ENCODE data around the gene FRAS1. TPM values are rescaled to one million over a fixed set of nuclear protein-coding genes. Genes with fewer than 3 reads are reported as not detected.

FRAS1 gene
- total RNA-seq, 1 experiment from 2014 or later: 0.23 TPM

DNA sequence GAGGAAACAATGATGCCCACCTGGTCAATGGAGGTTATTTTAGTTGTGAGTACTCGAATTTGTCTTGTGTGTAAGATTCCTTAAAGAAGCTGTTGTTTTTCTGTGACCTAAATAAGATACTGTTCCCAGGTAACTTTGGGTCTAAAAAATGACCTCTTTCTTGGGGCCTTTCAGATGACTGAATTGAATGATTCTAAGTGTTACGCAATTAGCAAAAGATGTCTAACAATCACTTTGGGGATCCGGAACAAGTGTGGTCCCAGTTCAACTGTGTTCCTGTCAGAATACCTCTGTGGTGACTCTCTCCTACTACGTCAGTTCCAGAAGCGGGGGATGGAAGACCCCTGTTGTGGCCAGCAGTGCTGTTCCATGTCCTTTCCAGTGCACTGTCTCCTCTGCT, 99.4 kb downstream of the FRAS1 start:
- Histone ChIP-seq H3K4me3 (ENCODE audit: low read depth in 2 of 2, low read length in 2 of 2) (no peak overlapping the region), H3K36me3 (ENCODE audit: control insufficient read depth, insufficient read depth, low read length) (no peaks in the 10 kb centered on the region), H3K27ac (ENCODE audit: low read length) (no peak overlapping the region), H3K4me1 (ENCODE audit: control insufficient read depth, insufficient read depth, low read length) (no peaks in the 10 kb centered on the region), H3K27me3 (ENCODE audit: control insufficient read depth, insufficient read depth, low read length) (0 out of 2 replicates have a peak, but pooled peaks cover 2% of the 10 kb centered on the region), H3K9me3 (ENCODE audit: control insufficient read depth, insufficient read depth, low read depth, low read length) (no peaks in the 10 kb centered on the region)
- in situ Hi-C loops (cut with HindIII; ENCODE audit: low pct_unique_long_range_greater_than_20kb, low sequenced_read_pairs): no loop called here
- BruUV-seq (replicated peaks): no TSS peak
- no peak for ATAC-seq
- POLR2A ChIA-PET: no interaction called here
- intact Hi-C loops (cut with micrococcal nuclease; ENCODE audit: unreplicated experiment): no loop called here
- TF ChIP-seq, protein P1, sequence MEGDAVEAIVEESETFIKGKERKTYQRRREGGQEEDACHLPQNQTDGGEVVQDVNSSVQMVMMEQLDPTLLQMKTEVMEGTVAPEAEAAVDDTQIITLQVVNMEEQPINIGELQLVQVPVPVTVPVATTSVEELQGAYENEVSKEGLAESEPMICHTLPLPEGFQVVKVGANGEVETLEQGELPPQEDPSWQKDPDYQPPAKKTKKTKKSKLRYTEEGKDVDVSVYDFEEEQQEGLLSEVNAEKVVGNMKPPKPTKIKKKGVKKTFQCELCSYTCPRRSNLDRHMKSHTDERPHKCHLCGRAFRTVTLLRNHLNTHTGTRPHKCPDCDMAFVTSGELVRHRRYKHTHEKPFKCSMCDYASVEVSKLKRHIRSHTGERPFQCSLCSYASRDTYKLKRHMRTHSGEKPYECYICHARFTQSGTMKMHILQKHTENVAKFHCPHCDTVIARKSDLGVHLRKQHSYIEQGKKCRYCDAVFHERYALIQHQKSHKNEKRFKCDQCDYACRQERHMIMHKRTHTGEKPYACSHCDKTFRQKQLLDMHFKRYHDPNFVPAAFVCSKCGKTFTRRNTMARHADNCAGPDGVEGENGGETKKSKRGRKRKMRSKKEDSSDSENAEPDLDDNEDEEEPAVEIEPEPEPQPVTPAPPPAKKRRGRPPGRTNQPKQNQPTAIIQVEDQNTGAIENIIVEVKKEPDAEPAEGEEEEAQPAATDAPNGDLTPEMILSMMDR (IDR thresholded peaks at IDR 0.05): no peak
- TF ChIP-seq, protein P2, sequence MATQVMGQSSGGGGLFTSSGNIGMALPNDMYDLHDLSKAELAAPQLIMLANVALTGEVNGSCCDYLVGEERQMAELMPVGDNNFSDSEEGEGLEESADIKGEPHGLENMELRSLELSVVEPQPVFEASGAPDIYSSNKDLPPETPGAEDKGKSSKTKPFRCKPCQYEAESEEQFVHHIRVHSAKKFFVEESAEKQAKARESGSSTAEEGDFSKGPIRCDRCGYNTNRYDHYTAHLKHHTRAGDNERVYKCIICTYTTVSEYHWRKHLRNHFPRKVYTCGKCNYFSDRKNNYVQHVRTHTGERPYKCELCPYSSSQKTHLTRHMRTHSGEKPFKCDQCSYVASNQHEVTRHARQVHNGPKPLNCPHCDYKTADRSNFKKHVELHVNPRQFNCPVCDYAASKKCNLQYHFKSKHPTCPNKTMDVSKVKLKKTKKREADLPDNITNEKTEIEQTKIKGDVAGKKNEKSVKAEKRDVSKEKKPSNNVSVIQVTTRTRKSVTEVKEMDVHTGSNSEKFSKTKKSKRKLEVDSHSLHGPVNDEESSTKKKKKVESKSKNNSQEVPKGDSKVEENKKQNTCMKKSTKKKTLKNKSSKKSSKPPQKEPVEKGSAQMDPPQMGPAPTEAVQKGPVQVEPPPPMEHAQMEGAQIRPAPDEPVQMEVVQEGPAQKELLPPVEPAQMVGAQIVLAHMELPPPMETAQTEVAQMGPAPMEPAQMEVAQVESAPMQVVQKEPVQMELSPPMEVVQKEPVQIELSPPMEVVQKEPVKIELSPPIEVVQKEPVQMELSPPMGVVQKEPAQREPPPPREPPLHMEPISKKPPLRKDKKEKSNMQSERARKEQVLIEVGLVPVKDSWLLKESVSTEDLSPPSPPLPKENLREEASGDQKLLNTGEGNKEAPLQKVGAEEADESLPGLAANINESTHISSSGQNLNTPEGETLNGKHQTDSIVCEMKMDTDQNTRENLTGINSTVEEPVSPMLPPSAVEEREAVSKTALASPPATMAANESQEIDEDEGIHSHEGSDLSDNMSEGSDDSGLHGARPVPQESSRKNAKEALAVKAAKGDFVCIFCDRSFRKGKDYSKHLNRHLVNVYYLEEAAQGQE (IDR thresholded peaks at IDR 0.05; ENCODE audit: insufficient read depth in 1 of 2, low read depth in 2 of 2, low read length in 1 of 2): no peak
- no peak for TF ChIP-seq SIN3A (IDR thresholded peaks at IDR 0.05; ENCODE audit: borderline replicate concordance, insufficient read depth, low read depth, low read length)
- TF ChIP-seq POLR2AphosphoS5 (IDR thresholded peaks at IDR 0.05; ENCODE audit: low read depth, low read length): no peak
- no peak for TF ChIP-seq TCF7L2 (IDR thresholded peaks at IDR 0.05; ENCODE audit: low read depth, low read length)
- CTCF ChIA-PET: no interaction called here
- DNase-seq (ENCODE audit: low read depth, low spot score): no peak

DNA sequence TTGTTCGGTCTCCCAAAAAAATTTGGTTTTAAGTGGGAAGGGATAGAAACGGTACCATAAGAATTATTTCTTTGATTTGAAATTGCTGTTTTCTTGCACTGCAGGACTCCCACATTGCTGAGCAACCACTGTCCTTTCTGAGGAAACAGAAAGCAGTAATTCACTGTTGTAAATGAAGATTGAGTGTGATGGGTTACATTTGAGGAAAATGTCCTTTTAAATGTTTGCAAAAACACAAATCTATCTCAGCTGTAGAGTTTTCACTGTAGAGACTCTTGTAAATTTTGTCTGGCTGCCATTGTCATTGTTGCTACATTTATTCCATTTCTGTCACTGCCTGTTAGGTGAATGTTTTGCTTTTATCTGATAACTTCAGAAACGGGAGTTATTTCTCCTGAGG, 105.2 kb downstream of the FRAS1 start:
- no peak for ATAC-seq
- in situ Hi-C loops (cut with HindIII; ENCODE audit: low pct_unique_long_range_greater_than_20kb, low sequenced_read_pairs) (no loop called here), intact Hi-C loops (cut with micrococcal nuclease; ENCODE audit: unreplicated experiment) (no loop called here)
- TF ChIP-seq POLR2AphosphoS5 (IDR thresholded peaks at IDR 0.05; ENCODE audit: low read depth, low read length) (no peak), SIN3A (IDR thresholded peaks at IDR 0.05; ENCODE audit: borderline replicate concordance, insufficient read depth, low read depth, low read length) (no peak), TCF7L2 (IDR thresholded peaks at IDR 0.05; ENCODE audit: low read depth, low read length) (no peak)
- TF ChIP-seq, protein P1 (IDR thresholded peaks at IDR 0.05): no peak
- TF ChIP-seq, protein P2 (IDR thresholded peaks at IDR 0.05; ENCODE audit: insufficient read depth in 1 of 2, low read depth in 2 of 2, low read length in 1 of 2): no peak
- no peak overlapping the region for H3K27ac ChIP-seq (ENCODE audit: low read length)
- H3K4me3 ChIP-seq (ENCODE audit: low read depth in 2 of 2, low read length in 2 of 2): no peak overlapping the region
- H3K27me3 ChIP-seq (ENCODE audit: control insufficient read depth, insufficient read depth, low read length): no peaks in the 10 kb centered on the region; the same call in 1 of the 2 replicates
- BruUV-seq (replicated peaks): no TSS peak
- H3K4me1 ChIP-seq (ENCODE audit: control insufficient read depth, insufficient read depth, low read length): no peaks in the 10 kb centered on the region
- POLR2A ChIA-PET: no interaction called here
- DNase-seq (ENCODE audit: low read depth, low spot score): no peak
- CTCF ChIA-PET: no interaction called here
- no peaks in the 10 kb centered on the region for H3K9me3 ChIP-seq (ENCODE audit: control insufficient read depth, insufficient read depth, low read depth, low read length)
- H3K36me3 ChIP-seq (ENCODE audit: control insufficient read depth, insufficient read depth, low read length): no peaks in the 10 kb centered on the region

Data from Panc1 (cell line).